K562 (cell line): ENCODE results near the gene MDC1. TPM values are rescaled to one million over a fixed set of nuclear protein-coding genes. Genes with fewer than 3 reads are reported as not detected.

Experiments
- FOSL1 ChIP-seq: fragments of 200-800 bp; sonication (Bioruptor generic); conservative IDR thresholded peaks from 2 replicates; pipeline ENCODE4 v1.6.1; 2016; ENCODE audit warnings: missing genetic modification characterization, missing compliant biosample characterization
- FUS ChIP-seq: fragments of 200-400 bp; formaldehyde crosslinking; optimal IDR thresholded peaks from 2 replicates; pipeline ENCODE3; 2017; ENCODE audit warnings: low read depth, low read length
- IFI16 ChIP-seq: fragments of 250-450 bp; sonication (Bioruptor Pico); IDR thresholded peaks from 2 replicates; pipeline ENCODE4 v2.1.2; 2022; ENCODE audit warnings: mild to moderate bottlenecking, inconsistent platforms
- MAFG ChIP-seq: fragments of 450-650 bp; conservative IDR thresholded peaks from 2 replicates; pipeline ENCODE4 v1.6.1; 2016; ENCODE audit warnings: missing genetic modification characterization, missing compliant biosample characterization
- MYBL2 ChIP-seq, 2 experiments: fragments of 450-650 bp in 1 of 2; sonication (generic) in 1 of 2; formaldehyde crosslinking in 1 of 2; IDR thresholded peaks; 2 replicates each; pipeline versions ENCODE4 v1.6.1 to v1.8.1; 2017 to 2022; ENCODE audit warnings: borderline replicate concordance in 1 of 2, inconsistent platforms in 1 of 2, low read depth in 1 of 2, mild to moderate bottlenecking in 1 of 2, missing genetic modification reagents in 1 of 2, moderate library complexity in 1 of 2
- NFRKB ChIP-seq: fragments of 450-650 bp; IDR thresholded peaks from 2 replicates; pipeline ENCODE4 v1.6.1; 2016; ENCODE audit warnings: low read depth
- OTX1 ChIP-seq: fragments of 450-650 bp; formaldehyde crosslinking; IDR thresholded peaks from 2 replicates; pipeline ENCODE4 v1.4.0; 2022; ENCODE audit warnings: mild to moderate bottlenecking
- PTRF ChIP-seq: fragments of 450-650 bp; IDR thresholded peaks from 2 replicates; pipeline ENCODE4 v1.6.1; 2016; ENCODE audit warnings: mild to moderate bottlenecking, missing genetic modification characterization, missing compliant biosample characterization
- RBM15 ChIP-seq: fragments of 200-400 bp; formaldehyde crosslinking; IDR thresholded peaks from 2 replicates; pipeline ENCODE4 v1.6.1; 2018; ENCODE audit warnings: mild to moderate bottlenecking, low read length, moderate library complexity; ENCODE audit not compliant: insufficient read depth
- RBM34 ChIP-seq: fragments of 200-400 bp; formaldehyde crosslinking; IDR thresholded peaks from 2 replicates; pipeline ENCODE4 v1.6.1; 2018; ENCODE audit warnings: low read length, borderline replicate concordance; ENCODE audit not compliant: insufficient read depth
- XRCC5 ChIP-seq: fragments of 200-400 bp; formaldehyde crosslinking; IDR thresholded peaks from 2 replicates; pipeline ENCODE4 v1.6.1; 2017; ENCODE audit warnings: low read depth, mild to moderate bottlenecking, low read length
- polyA plus RNA-seq, 8 experiments: library from polyadenylated mRNA; depleted of rRNA in 4 of 8; stranded (reverse) in 5 of 8; unstranded in 3 of 8; fragments of >200 nt; fragmentation: Nextera tagmentation in 2 of 8; fragmentation: Illumina TruSeq in 1 of 8; extraction: Ambion mirVana in 2 of 8; extraction: Trizol in 1 of 8; gene quantifications; 2 replicates each; pipeline versions ENCODE4 v1.2.1 to v1.2.3, GENCODE V29; 2011 to 2014; ENCODE audit warnings: inconsistent platforms in 1 of 8, missing spikeins in 1 of 8
- total RNA-seq, 7 experiments: library from RNA; depleted of rRNA in 6 of 7; stranded (reverse); fragments of >200 nt in 6 of 7; fragmentation: Illumina TruSeq in 2 of 7; extraction: Trizol in 2 of 7; gene quantifications; 2 replicates each; pipeline versions ENCODE4 v1.2.1 to v1.2.3, GENCODE V29; 2011 to 2021; ENCODE audit warnings: low replicate concordance in 1 of 7
- TF ChIP-seq, protein P1 (sequence below): sonication (generic); formaldehyde crosslinking; IDR thresholded peaks from 2 replicates; pipeline ENCODE4 v1.8.0; 2023; ENCODE audit warnings: missing genetic modification reagents, mild to moderate bottlenecking, borderline replicate concordance
- TF ChIP-seq, protein P2 (sequence below): fragments of 450-650 bp; formaldehyde crosslinking; IDR thresholded peaks from 2 replicates; pipeline ENCODE4 v1.4.0; 2022; ENCODE audit warnings: missing genetic modification characterization
- TF ChIP-seq, protein P3 (sequence below): fragments of 250-450 bp; sonication (Bioruptor Pico); IDR thresholded peaks from 2 replicates; pipeline ENCODE4 v1.4.0; 2020; ENCODE audit warnings: borderline replicate concordance
- TF ChIP-seq, protein P4 (sequence below): fragments of 250-450 bp; sonication (Bioruptor Pico); IDR thresholded peaks from 2 replicates; pipeline ENCODE4 v1.5.0; 2021
- TF ChIP-seq, protein P5 (sequence below): sonication (generic); formaldehyde crosslinking; IDR thresholded peaks from 2 replicates; pipeline ENCODE4 v1.8.0; 2022; ENCODE audit warnings: missing genetic modification reagents, mild to moderate bottlenecking, borderline replicate concordance

MDC1 gene
- total and polyA plus RNA-seq, 9 of the 15 experiments (the other 6 are each of a cell fraction or from before 2014, with no cell fraction given) = 8.2 to 114 (median 20.0) TPM

DNA sequence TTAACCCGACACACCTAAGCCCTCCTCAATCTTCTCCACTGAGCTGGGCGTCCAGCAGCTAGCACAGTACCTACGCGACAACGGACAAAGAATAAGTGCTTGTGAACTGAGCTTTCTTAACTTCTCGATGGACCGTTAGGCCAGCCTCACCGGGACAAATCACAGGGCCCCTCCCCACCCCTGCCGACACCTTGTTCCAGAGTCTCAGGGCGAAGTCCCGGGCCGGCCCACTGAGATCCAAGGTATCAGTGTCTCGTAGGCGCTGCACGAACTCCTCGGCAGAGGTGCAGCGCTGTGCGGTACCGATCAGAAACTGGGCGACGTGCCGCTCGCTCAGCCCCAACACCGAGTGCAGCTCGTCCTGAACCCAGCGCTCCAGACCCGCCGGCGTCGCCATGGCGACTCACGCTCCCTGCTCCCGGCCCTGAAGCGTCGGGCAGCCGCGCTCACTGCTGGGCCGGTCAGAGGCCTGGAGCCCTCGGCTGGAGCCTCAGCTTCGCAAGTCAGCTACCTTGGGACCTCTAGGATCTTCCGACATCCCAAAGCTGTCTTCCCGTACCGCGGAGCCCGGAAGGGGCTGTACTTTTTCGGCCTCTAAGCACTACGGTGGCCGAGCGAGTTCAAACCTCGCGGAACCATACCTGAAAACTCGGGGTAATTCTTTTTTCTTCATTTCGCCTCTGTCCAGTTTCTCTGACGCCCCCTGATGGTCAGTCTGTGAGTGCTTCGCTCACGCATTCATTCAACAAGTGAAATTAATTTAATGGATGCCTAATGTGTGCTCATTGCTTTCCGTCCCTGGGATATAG, 44.4 kb downstream of the MDC1 start, which contains the start of gene DHX16 (continued):
- TF ChIP-seq, protein P1, sequence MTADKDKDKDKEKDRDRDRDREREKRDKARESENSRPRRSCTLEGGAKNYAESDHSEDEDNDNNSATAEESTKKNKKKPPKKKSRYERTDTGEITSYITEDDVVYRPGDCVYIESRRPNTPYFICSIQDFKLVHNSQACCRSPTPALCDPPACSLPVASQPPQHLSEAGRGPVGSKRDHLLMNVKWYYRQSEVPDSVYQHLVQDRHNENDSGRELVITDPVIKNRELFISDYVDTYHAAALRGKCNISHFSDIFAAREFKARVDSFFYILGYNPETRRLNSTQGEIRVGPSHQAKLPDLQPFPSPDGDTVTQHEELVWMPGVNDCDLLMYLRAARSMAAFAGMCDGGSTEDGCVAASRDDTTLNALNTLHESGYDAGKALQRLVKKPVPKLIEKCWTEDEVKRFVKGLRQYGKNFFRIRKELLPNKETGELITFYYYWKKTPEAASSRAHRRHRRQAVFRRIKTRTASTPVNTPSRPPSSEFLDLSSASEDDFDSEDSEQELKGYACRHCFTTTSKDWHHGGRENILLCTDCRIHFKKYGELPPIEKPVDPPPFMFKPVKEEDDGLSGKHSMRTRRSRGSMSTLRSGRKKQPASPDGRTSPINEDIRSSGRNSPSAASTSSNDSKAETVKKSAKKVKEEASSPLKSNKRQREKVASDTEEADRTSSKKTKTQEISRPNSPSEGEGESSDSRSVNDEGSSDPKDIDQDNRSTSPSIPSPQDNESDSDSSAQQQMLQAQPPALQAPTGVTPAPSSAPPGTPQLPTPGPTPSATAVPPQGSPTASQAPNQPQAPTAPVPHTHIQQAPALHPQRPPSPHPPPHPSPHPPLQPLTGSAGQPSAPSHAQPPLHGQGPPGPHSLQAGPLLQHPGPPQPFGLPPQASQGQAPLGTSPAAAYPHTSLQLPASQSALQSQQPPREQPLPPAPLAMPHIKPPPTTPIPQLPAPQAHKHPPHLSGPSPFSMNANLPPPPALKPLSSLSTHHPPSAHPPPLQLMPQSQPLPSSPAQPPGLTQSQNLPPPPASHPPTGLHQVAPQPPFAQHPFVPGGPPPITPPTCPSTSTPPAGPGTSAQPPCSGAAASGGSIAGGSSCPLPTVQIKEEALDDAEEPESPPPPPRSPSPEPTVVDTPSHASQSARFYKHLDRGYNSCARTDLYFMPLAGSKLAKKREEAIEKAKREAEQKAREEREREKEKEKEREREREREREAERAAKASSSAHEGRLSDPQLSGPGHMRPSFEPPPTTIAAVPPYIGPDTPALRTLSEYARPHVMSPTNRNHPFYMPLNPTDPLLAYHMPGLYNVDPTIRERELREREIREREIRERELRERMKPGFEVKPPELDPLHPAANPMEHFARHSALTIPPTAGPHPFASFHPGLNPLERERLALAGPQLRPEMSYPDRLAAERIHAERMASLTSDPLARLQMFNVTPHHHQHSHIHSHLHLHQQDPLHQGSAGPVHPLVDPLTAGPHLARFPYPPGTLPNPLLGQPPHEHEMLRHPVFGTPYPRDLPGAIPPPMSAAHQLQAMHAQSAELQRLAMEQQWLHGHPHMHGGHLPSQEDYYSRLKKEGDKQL (CRISPR knock-in tag) = no peak
- TF ChIP-seq IFI16 = 0 out of 2 replicates have a peak, but pooled peaks have one; percentile 53
- TF ChIP-seq RBM15 = no peak
- TF ChIP-seq NFRKB = no peak; the same call in 1 of the 2 replicates
- no peak for TF ChIP-seq FOSL1 (tag)
- TF ChIP-seq, protein P2, sequence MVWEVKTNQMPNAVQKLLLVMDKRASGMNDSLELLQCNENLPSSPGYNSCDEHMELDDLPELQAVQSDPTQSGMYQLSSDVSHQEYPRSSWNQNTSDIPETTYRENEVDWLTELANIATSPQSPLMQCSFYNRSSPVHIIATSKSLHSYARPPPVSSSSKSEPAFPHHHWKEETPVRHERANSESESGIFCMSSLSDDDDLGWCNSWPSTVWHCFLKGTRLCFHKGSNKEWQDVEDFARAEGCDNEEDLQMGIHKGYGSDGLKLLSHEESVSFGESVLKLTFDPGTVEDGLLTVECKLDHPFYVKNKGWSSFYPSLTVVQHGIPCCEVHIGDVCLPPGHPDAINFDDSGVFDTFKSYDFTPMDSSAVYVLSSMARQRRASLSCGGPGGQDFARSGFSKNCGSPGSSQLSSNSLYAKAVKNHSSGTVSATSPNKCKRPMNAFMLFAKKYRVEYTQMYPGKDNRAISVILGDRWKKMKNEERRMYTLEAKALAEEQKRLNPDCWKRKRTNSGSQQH (CRISPR knock-in tag) = no peak
- TF ChIP-seq, protein P3, sequence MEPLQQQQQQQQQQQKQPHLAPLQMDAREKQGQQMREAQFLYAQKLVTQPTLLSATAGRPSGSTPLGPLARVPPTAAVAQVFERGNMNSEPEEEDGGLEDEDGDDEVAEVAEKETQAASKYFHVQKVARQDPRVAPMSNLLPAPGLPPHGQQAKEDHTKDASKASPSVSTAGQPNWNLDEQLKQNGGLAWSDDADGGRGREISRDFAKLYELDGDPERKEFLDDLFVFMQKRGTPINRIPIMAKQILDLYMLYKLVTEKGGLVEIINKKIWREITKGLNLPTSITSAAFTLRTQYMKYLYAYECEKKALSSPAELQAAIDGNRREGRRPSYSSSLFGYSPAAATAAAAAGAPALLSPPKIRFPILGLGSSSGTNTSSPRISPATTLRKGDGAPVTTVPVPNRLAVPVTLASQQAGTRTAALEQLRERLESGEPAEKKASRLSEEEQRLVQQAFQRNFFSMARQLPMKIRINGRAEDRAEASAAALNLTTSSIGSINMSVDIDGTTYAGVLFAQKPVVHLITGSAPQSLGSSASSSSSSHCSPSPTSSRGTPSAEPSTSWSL (CRISPR knock-in tag) = no peak
- TF ChIP-seq, protein P4, sequence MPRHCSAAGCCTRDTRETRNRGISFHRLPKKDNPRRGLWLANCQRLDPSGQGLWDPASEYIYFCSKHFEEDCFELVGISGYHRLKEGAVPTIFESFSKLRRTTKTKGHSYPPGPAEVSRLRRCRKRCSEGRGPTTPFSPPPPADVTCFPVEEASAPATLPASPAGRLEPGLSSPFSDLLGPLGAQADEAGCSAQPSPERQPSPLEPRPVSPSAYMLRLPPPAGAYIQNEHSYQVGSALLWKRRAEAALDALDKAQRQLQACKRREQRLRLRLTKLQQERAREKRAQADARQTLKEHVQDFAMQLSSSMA (CRISPR knock-in tag) = no peak
- peak; percentile 82; the same call in 1 of the 2 replicates for TF ChIP-seq XRCC5
- TF ChIP-seq FUS = no peak
- TF ChIP-seq, protein P5, sequence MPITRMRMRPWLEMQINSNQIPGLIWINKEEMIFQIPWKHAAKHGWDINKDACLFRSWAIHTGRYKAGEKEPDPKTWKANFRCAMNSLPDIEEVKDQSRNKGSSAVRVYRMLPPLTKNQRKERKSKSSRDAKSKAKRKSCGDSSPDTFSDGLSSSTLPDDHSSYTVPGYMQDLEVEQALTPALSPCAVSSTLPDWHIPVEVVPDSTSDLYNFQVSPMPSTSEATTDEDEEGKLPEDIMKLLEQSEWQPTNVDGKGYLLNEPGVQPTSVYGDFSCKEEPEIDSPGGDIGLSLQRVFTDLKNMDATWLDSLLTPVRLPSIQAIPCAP = no peak
- TF ChIP-seq MYBL2 (IDR thresholded peaks at IDR 0.05; ENCODE audit: low read depth) = no peak
- no peak for TF ChIP-seq MYBL2 (CRISPR knock-in tag; IDR thresholded peaks at IDR 0.05; ENCODE audit: borderline replicate concordance)
- no peak for TF ChIP-seq MAFG
- no peak for TF ChIP-seq RBM34
- TF ChIP-seq PTRF (tag) = no peak
- TF ChIP-seq OTX1 (CRISPR knock-in tag) = no peak
